ENCODE measurements around the gene SLCO4A1.
A peak's percentile ranks its signal among the peaks of the same experiment; 100 is the strongest.

Gene SLCO4A1

DNA sequence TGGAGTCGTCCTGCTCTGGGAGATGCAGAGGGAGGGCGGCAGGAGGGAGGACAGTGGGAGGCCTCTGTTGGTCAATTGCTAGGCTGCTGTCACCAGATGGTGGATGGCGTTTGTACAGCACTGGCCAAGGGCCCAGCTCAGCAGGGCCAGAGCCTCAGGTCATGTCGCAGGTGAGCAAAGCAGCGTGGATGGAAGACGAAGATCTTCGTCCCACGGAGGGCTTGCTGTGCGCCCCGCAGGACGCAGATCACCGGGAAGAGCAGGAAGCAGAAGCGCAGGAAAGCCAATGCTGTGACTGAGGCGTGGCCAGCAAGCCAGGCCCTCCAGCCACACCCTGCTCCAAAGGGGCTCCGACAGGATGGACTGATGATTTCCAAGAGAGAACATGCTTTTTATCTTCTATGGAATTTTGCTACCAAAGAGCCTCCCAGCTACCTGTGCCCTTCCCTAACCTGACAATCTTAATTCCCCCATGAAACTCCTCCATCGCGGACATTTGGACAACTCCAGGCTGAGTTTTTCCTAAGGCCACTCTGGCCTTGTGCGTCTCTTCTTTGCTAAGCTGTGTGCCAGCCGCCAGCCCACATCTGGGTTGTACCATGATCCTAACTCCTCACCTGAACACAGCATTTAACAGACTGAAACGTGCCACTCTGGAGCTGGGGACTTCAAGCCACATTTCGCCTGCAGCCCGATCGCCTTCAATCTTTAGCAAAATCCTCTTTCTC, 3.5 kb upstream of the SLCO4A1 start:
- DNase-seq (ENCODE audit: low read depth): no peak

- no peak for DNase-seq (ENCODE audit: low read depth)
Measured at GRCh38 chr20:62639765-62640164, 2.5 kb upstream of the SLCO4A1 start.

DNA sequence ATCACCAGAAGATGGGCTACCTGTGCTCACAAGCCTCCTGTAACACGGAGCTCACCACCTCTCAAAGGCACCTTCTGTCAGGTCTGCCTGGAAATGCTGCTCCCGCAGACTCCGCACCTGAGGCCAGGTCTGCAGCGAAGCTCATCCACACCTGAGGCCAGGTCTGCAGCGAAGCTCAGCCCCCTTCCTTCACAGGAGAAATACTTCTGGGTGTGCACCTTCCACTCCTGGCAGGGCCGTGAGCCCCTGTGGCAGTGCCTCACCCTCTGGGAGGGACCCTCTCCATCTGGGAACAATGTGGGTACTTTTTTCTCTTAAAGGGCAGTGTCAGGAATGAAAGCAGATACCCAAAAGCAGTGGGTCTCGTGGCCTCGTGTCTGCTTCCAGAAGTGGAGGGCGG, 1.4 kb upstream of the SLCO4A1 start:
- DNase-seq (ENCODE audit: low read depth): no peak

DNA sequence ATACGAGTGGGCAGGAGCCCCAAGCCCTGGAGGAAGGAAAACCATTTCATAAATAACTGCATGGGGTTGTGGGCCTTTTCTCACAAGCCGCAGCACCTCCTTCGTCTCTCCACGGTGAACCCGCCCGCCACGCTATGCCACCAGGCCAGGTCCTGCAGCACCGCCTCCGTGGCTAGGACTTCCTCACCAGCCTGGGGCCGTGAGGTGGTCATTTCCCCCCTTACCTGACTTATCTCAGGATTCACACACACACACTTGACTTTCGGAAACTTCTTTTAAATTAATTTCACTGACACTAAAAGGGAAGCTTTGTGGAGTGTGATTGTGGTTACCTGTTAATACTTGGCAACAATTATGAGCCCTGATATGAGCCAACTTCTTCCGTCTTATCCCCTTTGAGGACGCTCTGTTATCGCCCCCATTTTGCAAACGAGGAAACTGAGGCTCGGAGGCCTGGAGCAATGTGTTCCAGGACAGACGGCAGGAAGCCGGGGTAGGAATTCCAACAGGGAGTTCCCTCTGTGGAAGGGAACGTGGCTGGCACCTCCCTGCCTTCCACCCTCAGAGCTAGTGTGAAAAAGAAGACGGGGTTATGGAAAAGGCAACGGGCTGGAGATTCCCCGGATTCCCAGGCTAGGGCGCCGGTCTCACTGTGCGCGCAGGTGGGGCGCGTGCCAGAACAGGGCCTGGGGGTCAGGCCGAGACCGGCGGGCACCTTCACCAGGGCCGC, 817 bp upstream of the SLCO4A1 start:
- no peak for DNase-seq (ENCODE audit: low read depth)

DNA sequence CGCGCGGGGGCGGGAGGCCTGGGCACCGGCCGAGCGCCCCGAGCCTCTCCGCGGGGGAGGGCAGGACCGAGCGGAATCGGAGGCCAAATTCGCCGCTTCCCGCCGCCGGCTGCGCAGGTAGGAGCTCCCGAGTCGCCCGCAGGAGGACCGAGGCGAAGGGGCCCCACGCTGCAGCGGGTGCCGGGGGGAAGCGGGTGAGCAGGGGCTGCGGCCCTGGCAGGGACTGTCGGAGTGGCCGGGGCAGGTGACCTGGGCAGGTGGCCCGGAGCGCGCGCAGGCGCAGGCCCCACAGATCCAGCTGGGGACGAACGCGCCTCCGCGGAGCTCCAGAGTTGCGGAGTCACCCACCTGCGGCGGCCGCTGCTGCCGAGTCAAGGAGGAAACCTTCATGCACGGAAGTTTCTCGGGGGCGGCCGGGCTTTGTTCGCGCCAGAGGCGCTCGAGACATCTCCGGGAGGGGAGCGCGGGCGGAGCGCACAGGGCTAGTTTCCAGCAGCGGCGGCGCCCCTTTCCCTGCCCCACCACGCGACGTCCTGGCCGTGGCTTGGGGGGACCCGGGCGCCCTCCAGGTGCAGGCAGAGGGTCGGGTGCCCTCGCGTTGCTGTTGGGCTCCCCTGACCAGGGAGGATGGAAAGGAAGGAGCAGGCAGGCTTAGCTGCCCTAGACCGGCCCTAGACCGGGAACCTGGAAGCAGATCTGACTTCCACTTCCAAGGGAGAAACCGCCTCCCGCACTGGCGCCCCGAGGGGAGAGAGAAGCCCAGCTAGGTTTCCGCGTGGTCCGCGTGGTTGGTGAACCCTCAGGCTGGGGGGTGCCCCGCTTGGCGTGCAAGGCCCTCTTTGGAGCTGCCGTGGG, 590 bp downstream of the SLCO4A1 start:
- peak; percentile 54 for DNase-seq (ENCODE audit: low read depth)

- no peak for DNase-seq (ENCODE audit: low read depth)
Measured at GRCh38 chr20:62643521-62644043, 1.3 kb downstream of the SLCO4A1 start.

GRCh38 chr20:62644044-62644795, 1.9 kb downstream of the SLCO4A1 start:
- no peak for DNase-seq (ENCODE audit: low read depth)

DNA sequence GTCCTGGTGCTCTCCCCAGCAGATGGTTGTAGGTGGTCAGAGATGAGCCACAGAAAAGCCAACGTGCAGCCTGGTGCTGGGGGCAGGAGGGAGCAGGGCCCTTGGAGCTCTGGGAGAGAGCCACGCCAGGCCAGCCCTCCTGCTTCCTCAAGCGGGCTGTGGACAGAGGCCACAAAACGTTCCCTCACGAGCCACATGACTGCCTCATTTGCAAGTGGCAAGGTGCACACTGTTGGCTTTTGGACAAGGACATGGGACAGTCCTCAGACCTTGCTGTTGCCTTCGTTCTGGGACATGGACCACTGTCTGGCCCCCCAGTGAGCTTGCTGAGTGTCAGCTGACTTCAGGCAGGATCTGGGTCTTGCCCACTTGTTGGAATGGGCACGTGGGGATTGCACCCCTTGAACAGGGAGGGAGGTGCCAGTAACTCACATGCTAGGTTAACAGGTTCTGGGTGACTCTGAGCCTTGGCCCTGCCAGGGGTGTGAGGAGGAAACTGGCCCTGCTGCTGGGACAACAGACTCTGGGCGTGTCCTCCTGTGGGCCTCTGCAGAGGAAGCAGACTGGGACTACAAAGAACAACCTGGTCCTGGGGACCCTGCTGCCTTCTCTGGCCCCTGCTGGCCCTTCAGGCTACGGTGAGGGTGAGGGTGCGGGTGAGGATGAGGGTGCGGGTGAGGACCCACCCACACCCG, 2.6 kb downstream of the SLCO4A1 start:
- DNase-seq (ENCODE audit: low read depth): no peak

DNA sequence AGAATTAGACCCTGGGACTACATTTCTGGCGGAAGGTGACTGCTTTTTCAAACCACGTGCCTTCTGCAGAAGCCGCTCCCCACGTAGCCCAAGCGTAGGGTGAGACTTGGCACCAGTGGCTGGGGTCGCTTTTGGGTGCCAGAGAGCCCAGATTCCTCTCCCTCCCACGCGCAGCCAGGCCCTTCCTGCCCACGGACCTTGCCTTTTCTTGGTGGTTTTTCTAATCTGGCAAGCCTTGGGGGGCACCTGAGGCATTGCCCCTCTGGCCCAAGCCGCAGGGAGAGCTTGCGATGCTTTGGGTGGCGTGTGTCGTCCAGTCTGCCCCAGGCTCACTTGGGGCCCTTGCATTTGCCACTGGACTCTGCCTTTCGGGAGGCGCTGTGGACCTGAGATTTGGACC, 3.3 kb downstream of the SLCO4A1 start:
- no peak for DNase-seq (ENCODE audit: low read depth)

DNA sequence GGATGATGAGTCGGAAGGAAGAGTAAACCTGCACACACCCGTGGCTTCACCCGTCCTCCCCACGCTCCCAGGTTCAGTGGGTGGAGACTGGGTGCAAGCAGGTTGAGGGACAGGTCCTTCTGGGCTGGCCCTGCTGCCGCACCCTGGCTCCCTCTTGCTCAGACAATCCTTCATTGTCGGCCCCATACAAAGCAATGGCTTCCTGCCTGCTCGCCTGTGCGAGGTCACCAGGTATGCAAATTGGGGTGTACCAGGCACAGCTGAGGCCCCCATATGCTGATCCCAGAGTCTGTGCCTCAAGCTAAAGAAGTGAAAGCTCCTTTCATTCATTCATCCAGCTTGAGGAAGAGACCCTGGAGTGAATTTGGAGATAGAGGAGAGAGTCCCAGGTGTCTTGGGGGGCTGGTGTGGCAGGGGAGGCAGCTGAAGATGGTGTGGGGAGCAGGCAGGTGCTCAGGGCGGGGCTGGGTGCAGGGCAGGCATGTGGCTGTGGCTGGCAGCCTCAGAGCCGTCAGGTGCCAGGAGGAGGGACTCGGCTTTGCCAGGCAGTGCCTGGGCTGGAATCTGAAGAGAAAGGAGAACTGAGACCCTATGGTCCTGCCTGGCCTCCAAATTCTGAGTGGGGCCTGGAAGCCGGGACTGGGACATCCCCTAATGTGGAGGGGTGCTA, 4.7 kb downstream of the SLCO4A1 start:
- no peak for DNase-seq (ENCODE audit: low read depth)

DNA sequence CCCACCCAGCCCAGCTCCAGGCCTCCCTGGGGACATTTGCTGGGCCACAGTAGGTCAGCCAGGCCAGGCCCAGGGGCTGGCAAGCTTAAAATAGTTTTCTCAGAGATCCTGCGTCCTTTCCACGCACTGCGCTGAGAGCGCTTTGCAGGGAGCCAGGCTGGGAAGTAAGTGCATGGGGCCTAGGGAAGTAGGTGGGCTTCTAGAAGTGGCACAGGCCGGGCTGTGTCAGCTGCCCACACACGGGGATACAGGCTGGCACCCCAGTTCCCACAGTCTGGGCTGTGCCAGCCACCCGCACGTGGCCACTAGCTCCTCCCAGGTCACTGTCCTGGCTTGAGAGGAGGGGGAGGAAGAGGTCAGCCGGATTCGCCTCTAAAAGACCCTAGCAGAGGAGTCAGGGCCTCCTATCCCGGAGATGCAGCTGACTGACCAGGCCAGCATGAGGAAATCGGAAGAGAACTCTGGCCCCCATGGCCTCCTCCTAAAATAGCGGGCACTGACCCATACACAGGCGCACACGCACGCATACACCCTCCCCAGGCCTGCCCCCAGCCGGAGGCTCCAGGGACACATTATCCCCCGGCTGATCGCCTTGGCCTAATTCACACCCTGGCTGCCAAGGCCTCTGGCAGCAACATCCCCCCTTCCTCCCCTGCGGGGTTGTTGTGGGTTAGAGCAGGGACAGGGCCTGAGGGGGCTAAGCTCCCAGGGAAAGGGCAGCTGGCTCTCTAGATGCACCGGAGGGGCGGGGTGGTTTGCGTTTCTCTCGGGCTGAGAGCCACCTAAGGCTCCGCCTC, 5.4 kb downstream of the SLCO4A1 start:
- DNase-seq (ENCODE audit: low read depth): no peak

- no peak for DNase-seq (ENCODE audit: low read depth)
Measured at GRCh38 chr20:62648318-62648995, 6.2 kb downstream of the SLCO4A1 start.

DNA sequence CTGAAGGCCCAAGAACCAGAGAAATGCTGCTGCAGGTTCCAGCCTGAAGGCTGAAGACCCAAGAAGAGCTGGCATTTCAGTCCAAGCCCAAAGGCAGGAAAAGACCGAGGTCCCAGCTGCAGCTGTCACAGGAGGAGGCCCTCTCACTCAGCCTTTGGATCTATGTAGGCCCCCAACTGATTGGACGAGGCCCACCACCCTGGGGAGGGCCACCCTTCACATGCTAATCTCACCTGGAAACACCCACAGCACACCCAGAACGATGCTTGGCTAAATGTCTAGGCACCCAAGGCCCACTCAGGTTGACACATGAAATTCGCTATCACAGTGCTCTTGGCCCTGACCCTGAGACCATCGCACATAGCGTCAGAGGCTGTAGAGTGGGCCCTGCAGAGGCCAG, 6.8 kb downstream of the SLCO4A1 start:
- no peak for DNase-seq (ENCODE audit: low read depth)

DNA sequence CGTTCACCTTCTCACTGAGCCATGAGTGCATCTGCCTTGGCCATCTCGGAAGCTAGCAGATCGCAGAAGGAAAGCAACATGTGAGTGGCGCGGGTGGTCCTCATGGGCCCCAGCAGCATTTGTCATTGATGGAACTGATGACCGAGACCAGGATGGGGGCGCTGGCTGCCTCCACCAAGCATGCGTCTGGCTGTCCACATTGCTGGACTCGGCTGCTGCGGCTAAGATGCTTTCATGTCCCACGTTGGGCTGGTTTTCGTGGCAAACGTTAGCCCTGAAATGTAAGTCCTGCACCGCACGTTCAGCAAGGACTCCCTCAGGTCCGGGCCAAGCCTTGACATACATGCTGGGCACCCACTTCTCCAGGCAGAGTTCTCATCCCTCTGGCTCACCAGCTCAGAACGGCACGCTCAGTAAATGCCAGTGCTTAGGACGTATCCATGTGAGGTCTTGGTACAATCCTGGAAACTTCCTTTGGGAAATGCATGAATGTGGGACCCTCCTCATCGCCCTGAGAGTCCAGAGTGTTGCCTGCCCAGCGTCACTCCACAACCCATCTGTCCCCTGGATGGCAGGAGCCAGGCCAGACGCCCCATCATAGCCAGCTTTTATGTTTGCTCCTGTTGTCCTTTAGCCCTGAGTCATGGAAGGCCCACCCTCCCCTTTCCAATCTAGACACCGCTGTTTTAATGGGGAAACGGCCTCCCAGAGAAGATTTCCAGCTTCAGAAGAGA, 8.4 kb downstream of the SLCO4A1 start:
- DNase-seq (ENCODE audit: low read depth): no peak

GRCh38 chr20:62651285-62652021, 9.2 kb downstream of the SLCO4A1 start:
- peak; percentile 68 for DNase-seq (ENCODE audit: low read depth)

DNA sequence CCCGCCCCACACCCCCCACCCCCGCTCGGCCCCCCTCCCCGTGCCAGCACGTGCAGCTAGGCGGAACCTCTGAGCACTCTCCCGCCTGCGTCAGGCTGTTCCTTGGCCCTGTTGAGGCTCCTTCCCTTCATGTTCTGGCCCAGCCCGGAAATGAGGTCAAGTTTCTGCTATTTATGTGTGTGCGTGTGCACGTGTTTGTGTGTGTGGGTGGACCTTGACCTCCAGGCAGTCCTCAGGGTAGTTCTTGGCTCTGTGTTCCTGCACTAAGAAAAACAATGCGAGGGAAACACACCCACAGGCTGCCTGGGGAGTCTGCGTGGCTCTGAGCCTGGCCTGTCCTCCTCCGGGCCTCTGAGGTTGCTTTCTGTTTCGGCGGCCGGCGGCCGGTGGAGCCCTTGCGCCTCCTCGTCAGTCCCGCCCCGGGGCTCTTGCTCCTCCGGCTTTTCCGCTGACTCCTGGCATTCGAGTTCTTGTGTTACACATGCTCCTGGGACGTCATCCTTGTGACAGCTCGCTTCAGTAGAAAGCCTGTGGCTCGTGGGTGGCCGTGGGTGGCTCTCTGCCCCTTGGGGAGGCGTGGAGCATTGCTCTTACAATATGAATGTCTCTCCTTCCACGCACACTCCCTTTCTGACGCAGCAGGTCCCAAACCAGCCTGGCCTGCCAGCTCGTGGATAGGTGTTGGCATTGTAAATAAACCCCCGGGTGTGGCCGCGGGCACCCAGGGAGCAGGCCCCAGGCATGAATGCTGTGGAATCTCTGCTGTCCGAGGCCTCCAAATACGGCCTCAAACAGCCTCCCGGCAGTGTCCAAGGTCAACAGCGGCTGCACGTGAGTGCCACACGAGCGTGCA, 10.0 kb downstream of the SLCO4A1 start:
- DNase-seq (ENCODE audit: low read depth): peak; percentile 45

DNA sequence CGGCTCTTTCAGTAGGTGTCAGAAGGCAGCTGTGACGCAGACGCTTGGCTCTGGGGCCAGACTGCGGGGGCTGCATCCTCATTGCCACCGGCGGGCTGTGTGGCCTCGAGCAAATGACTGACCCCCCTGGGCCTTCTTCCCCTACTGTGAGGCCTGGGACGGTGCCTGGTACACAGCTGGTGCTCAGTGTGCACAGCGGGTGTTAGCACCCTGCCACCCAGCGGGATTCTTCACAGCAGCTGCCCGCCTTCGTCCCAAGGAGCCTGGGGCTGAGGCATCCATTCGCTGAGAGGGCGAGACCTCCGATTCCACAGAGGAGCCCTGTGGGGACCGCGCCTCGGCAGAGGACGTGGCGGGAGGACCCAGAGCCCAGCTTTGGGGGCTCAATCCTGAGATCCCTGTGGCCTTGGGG, 10.6 kb downstream of the SLCO4A1 start:
- DNase-seq (ENCODE audit: low read depth): no peak
